ENCODE data around the gene ZNF831.

The ZNF831 gene

DNA sequence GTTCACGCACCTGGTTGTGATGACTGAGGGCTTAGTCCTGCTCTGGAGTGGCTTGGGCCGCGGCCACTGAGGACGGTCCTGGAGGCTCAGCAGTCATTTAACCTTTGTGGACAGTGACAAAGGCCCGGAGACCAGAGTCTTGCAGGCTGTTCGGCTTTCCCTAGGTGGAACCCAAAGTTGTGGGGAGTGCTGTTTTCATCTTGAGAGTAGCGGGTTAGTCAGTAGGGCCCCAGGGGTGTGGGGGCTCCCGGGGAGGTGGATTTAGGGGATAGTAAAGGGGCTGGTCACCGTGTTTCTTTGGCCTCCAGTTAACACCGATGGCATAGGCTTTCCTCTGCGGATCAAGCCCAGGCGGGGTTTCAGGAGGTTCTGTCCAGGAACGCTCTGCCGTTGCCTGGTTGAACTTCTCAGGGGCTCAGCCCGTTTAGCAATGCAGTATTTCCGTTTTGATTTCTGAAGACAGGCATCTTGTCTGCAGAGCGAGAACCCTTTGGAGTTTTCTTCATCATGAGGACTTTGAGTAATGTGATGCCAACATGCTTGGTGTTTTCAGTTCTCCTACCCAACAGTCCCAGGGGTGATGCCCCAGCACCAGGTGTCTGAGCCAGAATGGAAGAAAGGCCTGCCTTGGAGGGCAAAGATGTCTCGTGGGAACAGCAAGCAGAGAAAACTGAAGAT lies 31.8 kb downstream of the ZNF831 start:
- H3K27me3 ChIP-seq (replicated peaks; ENCODE audit: insufficient read depth, low read length): peaks cover 86% of the 10 kb centered on the region
- H3F3A ChIP-seq (ENCODE audit: insufficient read depth, low read length): no peaks in the 10 kb centered on the region
- no peak overlapping the region for H3K27ac ChIP-seq (ENCODE audit: low read length)
- no peaks in the 10 kb centered on the region for H3K79me2 ChIP-seq (ENCODE audit: low read length)
- no peaks in the 10 kb centered on the region for H4K20me1 ChIP-seq (ENCODE audit: insufficient read depth, low read length)
- no peaks in the 10 kb centered on the region for H3K4me1 ChIP-seq (ENCODE audit: low read length)
- H3K9me3 ChIP-seq (replicated peaks; ENCODE audit: insufficient read depth, low read length): no peaks in the 10 kb centered on the region
- TF ChIP-seq EZH2phosphoT487 (IDR thresholded peaks at IDR 0.05; ENCODE audit: low read length) (no peak), EZH2 (optimal IDR thresholded peaks at IDR 0.05; ENCODE audit: low read depth, low read length) (no peak)
- TF ChIP-seq, protein P1, sequence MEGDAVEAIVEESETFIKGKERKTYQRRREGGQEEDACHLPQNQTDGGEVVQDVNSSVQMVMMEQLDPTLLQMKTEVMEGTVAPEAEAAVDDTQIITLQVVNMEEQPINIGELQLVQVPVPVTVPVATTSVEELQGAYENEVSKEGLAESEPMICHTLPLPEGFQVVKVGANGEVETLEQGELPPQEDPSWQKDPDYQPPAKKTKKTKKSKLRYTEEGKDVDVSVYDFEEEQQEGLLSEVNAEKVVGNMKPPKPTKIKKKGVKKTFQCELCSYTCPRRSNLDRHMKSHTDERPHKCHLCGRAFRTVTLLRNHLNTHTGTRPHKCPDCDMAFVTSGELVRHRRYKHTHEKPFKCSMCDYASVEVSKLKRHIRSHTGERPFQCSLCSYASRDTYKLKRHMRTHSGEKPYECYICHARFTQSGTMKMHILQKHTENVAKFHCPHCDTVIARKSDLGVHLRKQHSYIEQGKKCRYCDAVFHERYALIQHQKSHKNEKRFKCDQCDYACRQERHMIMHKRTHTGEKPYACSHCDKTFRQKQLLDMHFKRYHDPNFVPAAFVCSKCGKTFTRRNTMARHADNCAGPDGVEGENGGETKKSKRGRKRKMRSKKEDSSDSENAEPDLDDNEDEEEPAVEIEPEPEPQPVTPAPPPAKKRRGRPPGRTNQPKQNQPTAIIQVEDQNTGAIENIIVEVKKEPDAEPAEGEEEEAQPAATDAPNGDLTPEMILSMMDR (IDR thresholded peaks at IDR 0.05; ENCODE audit: low read length): no peak
- no peak overlapping the region for H3K9ac ChIP-seq (ENCODE audit: low read length)
- H3K36me3 ChIP-seq (replicated peaks; ENCODE audit: insufficient read depth, low read length): no peaks in the 10 kb centered on the region
- DNase-seq: no peak
- H3K4me3 ChIP-seq (ENCODE audit: low read length): no peak overlapping the region
- no peak overlapping the region for H3K4me2 ChIP-seq (ENCODE audit: low read depth, low read length)
- H2AFZ ChIP-seq (ENCODE audit: low read length): no peak overlapping the region
- H3K9me2 ChIP-seq (replicated peaks; ENCODE audit: insufficient read depth, low read length): no peaks in the 10 kb centered on the region

DNA sequence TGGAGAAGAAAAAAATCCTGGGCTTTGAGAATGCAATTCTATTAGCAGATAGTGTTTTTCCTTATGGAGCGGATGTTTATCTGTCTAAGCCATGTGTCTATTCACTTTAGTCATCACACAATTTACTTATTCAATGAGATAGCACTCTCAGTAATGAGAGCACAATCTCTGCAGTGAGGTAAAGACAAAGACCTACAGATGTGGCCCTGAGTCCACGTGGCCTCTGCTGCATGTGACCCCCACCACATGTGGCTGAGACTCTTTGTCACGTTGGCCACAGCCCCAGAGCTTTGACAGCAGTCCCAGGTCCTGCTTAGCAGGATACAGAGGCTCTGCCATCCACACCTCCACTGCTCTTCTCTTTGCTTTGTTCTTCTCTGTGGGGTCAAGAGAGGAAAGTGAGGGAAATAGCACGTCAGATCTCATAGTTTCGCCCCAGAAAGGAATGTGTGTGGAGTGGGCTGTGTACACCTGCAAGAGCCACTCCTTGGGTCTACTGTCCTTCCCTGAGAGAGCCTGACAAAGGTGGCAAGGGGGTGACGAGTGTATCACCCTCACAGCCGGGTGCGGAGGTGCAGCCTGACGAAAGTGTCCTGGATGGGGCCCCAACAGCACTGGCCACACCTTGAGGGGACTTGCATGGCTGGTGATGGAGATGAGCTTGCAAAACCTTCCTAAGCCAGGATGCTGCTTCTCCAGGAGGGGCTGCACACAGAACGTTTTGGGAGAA lies 40.7 kb downstream of the ZNF831 start:
- TF ChIP-seq, protein P1 (IDR thresholded peaks at IDR 0.05; ENCODE audit: low read length): no peak
- TF ChIP-seq EZH2 (optimal IDR thresholded peaks at IDR 0.05; ENCODE audit: low read depth, low read length) (no peak), EZH2phosphoT487 (IDR thresholded peaks at IDR 0.05; ENCODE audit: low read length) (no peak)
- Histone ChIP-seq H3K4me3 (ENCODE audit: low read length) (no peak overlapping the region), H3F3A (ENCODE audit: insufficient read depth, low read length) (no peaks in the 10 kb centered on the region), H3K79me2 (ENCODE audit: low read length) (no peaks in the 10 kb centered on the region), H2AFZ (ENCODE audit: low read length) (no peak overlapping the region), H3K27ac (ENCODE audit: low read length) (no peak overlapping the region), H3K9ac (ENCODE audit: low read length) (no peak overlapping the region), H3K27me3 (replicated peaks; ENCODE audit: insufficient read depth, low read length) (peaks cover 88% of the 10 kb centered on the region), H3K9me2 (replicated peaks; ENCODE audit: insufficient read depth, low read length) (no peaks in the 10 kb centered on the region), H3K9me3 (replicated peaks; ENCODE audit: insufficient read depth, low read length) (no peaks in the 10 kb centered on the region), H3K4me1 (ENCODE audit: low read length) (no peaks in the 10 kb centered on the region), H3K4me2 (ENCODE audit: low read depth, low read length) (no peak overlapping the region), H4K20me1 (ENCODE audit: insufficient read depth, low read length) (no peaks in the 10 kb centered on the region), H3K36me3 (replicated peaks; ENCODE audit: insufficient read depth, low read length) (no peaks in the 10 kb centered on the region)
- no peak for DNase-seq

DNA sequence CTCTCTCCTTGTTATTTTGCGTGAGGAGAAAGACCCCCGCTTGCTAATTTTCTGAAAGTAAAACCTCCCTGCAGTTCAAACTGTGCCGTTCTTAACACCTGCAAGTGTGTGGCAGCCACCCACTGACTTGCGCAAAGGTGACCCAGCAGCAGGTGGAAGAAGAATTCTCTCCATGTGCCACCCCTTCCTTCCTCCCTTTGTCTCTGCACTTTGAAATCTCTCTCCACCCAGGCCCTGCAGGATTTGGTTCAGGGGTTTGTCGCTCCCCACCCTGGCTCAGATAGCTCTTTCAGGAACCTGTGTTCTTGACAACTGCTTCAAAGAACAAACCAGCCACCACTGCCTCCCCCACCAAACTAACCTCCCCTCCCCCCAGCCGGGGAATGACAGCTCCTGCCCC lies 41.4 kb downstream of the ZNF831 start:
- Histone ChIP-seq H3K4me3 (ENCODE audit: low read length) (no peak overlapping the region), H3K9me3 (replicated peaks; ENCODE audit: insufficient read depth, low read length) (no peaks in the 10 kb centered on the region), H3K4me2 (ENCODE audit: low read depth, low read length) (no peak overlapping the region)

More for the DNA sequence above, 41.4 kb downstream of the ZNF831 start:
- DNase-seq: no peak
- Histone ChIP-seq H3K4me1 (ENCODE audit: low read length) (no peaks in the 10 kb centered on the region), H3F3A (ENCODE audit: insufficient read depth, low read length) (no peaks in the 10 kb centered on the region), H4K20me1 (ENCODE audit: insufficient read depth, low read length) (no peaks in the 10 kb centered on the region), H3K36me3 (replicated peaks; ENCODE audit: insufficient read depth, low read length) (no peaks in the 10 kb centered on the region), H3K79me2 (ENCODE audit: low read length) (no peaks in the 10 kb centered on the region), H3K27ac (ENCODE audit: low read length) (no peak overlapping the region), H3K9ac (ENCODE audit: low read length) (no peak overlapping the region), H2AFZ (ENCODE audit: low read length) (no peak overlapping the region), H3K9me2 (replicated peaks; ENCODE audit: insufficient read depth, low read length) (no peaks in the 10 kb centered on the region), H3K27me3 (replicated peaks; ENCODE audit: insufficient read depth, low read length) (peaks cover 91% of the 10 kb centered on the region)
- no peak for TF ChIP-seq EZH2phosphoT487 (IDR thresholded peaks at IDR 0.05; ENCODE audit: low read length)
- TF ChIP-seq EZH2 (optimal IDR thresholded peaks at IDR 0.05; ENCODE audit: low read depth, low read length): no peak
- TF ChIP-seq, protein P1 (IDR thresholded peaks at IDR 0.05; ENCODE audit: low read length): no peak
